GM19025 (cell line): ENCODE data around the gene PEX14.

ENCODE experiments used
- ATAC-seq: cut with Tn5 transposase; IDR thresholded peaks from one replicate; pipeline ENCODE4 v1.9.1; 2021; ENCODE audit warnings: mild to moderate bottlenecking, low read depth, moderate library complexity; ENCODE audit not compliant: unreplicated experiment

Gene PEX14

GRCh38 chr1:10629091-10629815 is 154.5 kb downstream of the PEX14 start:
- no peak for ATAC-seq

- ATAC-seq, result no peak
These were observed 155.2 kb downstream of the PEX14 start for GRCh38 chr1:10629816-10630571.

GRCh38 chr1:10630661-10631120 is 155.9 kb downstream of the PEX14 start:
- ATAC-seq, result no peak

- no peak for ATAC-seq
These were observed 156.5 kb downstream of the PEX14 start for GRCh38 chr1:10631121-10631810.

GRCh38 chr1:10631811-10632593 is 157.3 kb downstream of the PEX14 start:
- no peak for ATAC-seq

GRCh38 chr1:10632691-10633090 is 157.9 kb downstream of the PEX14 start:
- no peak for ATAC-seq

- no peak for ATAC-seq
These were observed 158.7 kb downstream of the PEX14 start for GRCh38 chr1:10633416-10633815.

GRCh38 chr1:10634075-10634427 is 159.3 kb downstream of the PEX14 start:
- no peak for ATAC-seq

- no peak for ATAC-seq
These were observed 159.8 kb downstream of the PEX14 start for GRCh38 chr1:10634428-10635084.

GRCh38 chr1:10635085-10635896 is 160.5 kb downstream of the PEX14 start:
- ATAC-seq, result no peak

GRCh38 chr1:10635992-10636391 is 161.2 kb downstream of the PEX14 start:
- no peak for ATAC-seq

- no peak for ATAC-seq
These were observed 162.7 kb downstream of the PEX14 start for GRCh38 chr1:10637400-10637799.

GRCh38 chr1:10637834-10638558 is 163.2 kb downstream of the PEX14 start:
- no peak for ATAC-seq

GRCh38 chr1:10638559-10639005 is 163.8 kb downstream of the PEX14 start:
- no peak for ATAC-seq

GRCh38 chr1:10639011-10639774 is 164.4 kb downstream of the PEX14 start:
- no peak for ATAC-seq

- no peak for ATAC-seq
These were observed 165.2 kb downstream of the PEX14 start for GRCh38 chr1:10639775-10640578.
